ENCODE measurements around the gene CRMP1. TPM values are rescaled to one million over a fixed set of nuclear protein-coding genes. Genes with fewer than 3 reads are reported as not detected.
"Not testable (repeated sequence)": the region's sequence is repeated elsewhere in the genome, so short reads cannot be mapped to it uniquely, and the experiment has no call there.

The CRMP1 gene
- total RNA-seq, 1 experiment from 2014 or later: 0.05 TPM

GRCh38 chr4:5858020-5858769 lies 34.7 kb downstream of the CRMP1 start:
- no peak for DNase-seq (ENCODE audit: low read depth)

- DNase-seq (ENCODE audit: low read depth): no peak
Observed at GRCh38 chr4:5857199-5857598, 35.7 kb downstream of the CRMP1 start.

GRCh38 chr4:5856362-5856761 lies 36.5 kb downstream of the CRMP1 start:
- DNase-seq (ENCODE audit: low read depth): not testable (repeated sequence)

- DNase-seq (ENCODE audit: low read depth): no peak
Observed at GRCh38 chr4:5854929-5855328, 38.0 kb downstream of the CRMP1 start.

- no peak for DNase-seq (ENCODE audit: low read depth)
Observed at GRCh38 chr4:5852523-5853202, 40.2 kb downstream of the CRMP1 start.

- no peak for DNase-seq (ENCODE audit: low read depth)
Observed at GRCh38 chr4:5851637-5852301, 41.1 kb downstream of the CRMP1 start.

- DNase-seq (ENCODE audit: low read depth): no peak
Observed at GRCh38 chr4:5845035-5845905, 47.6 kb downstream of the CRMP1 start.

- no peak for DNase-seq (ENCODE audit: low read depth)
Observed at GRCh38 chr4:5843573-5844530, 49.0 kb downstream of the CRMP1 start.

- DNase-seq (ENCODE audit: low read depth): no peak
Observed at GRCh38 chr4:5842456-5842855, 50.4 kb downstream of the CRMP1 start.

GRCh38 chr4:5839751-5840674 lies 52.9 kb downstream of the CRMP1 start:
- no peak for DNase-seq (ENCODE audit: low read depth)

GRCh38 chr4:5839332-5839731 lies 53.6 kb downstream of the CRMP1 start:
- DNase-seq (ENCODE audit: low read depth): no peak

GRCh38 chr4:5837483-5837882 lies 55.4 kb downstream of the CRMP1 start:
- DNase-seq (ENCODE audit: low read depth): not testable (repeated sequence)

- no peak for DNase-seq (ENCODE audit: low read depth)
Observed at GRCh38 chr4:5836943-5837342, 55.9 kb downstream of the CRMP1 start.

GRCh38 chr4:5828005-5828391 lies 64.9 kb downstream of the CRMP1 start:
- no peak for DNase-seq (ENCODE audit: low read depth)

GRCh38 chr4:5827108-5828004 lies 65.5 kb downstream of the CRMP1 start:
- peak; percentile 73 for DNase-seq (ENCODE audit: low read depth)

- no peak for DNase-seq (ENCODE audit: low read depth)
Observed at GRCh38 chr4:5826437-5827107, 66.3 kb downstream of the CRMP1 start.

- DNase-seq (ENCODE audit: low read depth): no peak
Observed at GRCh38 chr4:5825321-5826041, 67.4 kb downstream of the CRMP1 start.
